DLD1 (cell line): ENCODE data around the gene L3MBTL4.
"Not testable (repeated sequence)": the region's sequence is repeated elsewhere in the genome, so short reads cannot be mapped to it uniquely, and the experiment has no call there.

Source experiments
- in situ Hi-C: cut with HindIII; loops from 2 replicates; pipeline ENCODE4 v1.10.0; 2017; ENCODE audit warnings: low sequenced_read_pairs

The L3MBTL4 gene

GRCh38 chr18:6414723-6415417, at the start of gene L3MBTL4:
L3MBTL4 (minus strand) TSS chr18:6414911; CDS start chr18:6311625, 103,286 bp downstream.
- in situ Hi-C loops: loop anchor here (10.0 kb wide), 1 partner anchor 500 kb away; no protein-coding TSS in a partner anchor

DNA sequence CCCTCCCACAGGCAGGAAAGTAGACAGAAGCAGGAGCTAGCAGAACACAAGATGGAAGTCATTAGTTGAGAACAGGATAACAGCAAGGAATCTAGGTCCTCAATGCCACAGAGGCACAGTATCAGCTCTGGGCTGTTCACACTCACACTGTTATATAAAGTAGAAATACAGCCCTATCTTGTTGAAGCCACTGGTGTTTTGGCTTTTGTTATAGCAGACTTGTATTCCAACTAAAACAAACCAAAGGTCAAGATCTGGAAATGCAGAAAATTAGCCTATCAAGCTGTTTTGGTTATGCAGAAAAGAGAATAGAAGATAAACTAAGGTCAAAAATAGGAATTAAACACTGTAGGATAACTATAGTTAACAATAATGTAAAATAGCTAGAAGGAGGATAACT, 37.5 kb upstream of the L3MBTL4 start:
- in situ Hi-C loops: no loop called here

DNA sequence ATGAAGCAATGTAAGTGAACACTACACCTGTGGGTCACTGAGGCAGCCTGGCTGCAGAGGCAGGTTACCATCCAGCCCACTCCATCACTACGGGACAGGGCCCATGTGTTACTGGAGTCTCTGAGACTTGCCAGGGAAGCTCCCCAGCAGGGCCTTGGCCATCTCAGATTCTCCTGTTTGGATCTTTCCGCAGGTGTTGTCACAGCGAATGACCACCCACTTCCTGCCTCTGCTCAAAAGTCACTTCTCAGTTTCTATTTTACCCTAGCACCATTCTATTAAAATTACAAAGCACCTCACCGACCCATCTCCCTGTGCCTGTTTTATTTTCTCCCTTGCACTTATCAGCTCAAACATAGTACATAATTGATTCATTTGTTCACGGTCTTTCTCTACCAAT, 34.5 kb upstream of the L3MBTL4 start:
- in situ Hi-C loops: no loop called here

GRCh38 chr18:6444466-6445228, 29.9 kb upstream of the L3MBTL4 start:
- in situ Hi-C loops: no loop called here

- in situ Hi-C loops: no loop called here
Observed at GRCh38 chr18:6441200-6441599, 26.5 kb upstream of the L3MBTL4 start.

DNA sequence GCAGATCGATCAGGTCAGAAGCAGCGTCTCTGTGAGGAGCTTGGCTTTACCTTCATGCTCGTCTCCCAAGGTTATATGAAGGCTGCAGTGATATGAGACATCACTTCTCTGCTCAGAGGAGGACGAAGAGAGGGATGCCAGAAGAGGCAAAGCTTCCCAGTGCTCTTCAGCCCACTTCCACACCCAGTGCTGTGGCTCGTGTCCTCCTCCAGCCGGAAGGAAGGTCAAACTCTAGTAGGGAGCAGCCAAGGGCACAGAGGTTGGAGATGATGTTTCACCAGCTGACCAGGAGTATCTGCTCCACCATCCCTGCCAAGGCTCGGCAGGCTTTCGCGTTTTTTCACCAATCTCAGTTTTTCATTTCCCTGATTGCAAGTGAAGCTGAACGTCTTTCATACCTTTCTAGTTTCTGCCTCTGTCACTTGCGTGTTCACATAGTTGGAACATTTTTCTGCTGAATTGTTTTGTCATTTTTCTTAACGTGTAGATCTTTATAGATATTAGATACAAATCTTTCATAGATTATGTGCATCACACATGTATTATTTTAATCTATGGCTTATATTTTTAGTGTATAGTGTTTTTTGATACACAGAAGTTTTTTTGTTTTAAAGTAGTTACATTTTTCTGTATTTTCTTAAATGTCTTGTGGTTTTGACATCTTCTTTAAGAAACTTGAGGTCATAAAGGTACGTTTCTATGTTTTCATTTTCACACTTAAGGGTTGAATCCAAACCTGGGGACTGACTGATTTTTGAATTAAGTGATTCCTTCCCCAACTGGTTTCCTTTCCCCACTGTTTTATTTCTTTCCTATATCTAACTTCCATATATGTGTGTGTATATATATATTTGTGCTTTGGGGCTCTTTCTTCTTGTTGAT, 23.5 kb upstream of the L3MBTL4 start:
- in situ Hi-C loops: no loop called here

DNA sequence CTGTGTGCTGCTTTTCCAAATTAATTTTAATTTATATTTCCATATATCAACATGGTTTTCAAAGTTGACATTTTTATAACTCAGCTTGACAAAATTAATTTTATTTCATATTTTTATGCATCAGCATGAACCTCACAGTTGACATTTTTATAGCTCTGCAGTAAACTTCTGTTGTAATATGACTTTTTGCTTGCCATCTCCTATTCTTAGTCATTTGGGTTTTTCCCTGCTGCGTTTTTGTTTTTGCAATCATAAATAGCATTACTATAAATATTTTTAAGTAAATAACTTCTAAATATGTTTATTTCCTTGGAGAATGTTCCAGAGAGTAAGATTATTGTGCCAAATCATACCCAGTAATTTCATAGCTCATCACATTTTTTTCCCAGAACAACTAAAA, 21.0 kb upstream of the L3MBTL4 start:
- in situ Hi-C loops: no loop called here

DNA sequence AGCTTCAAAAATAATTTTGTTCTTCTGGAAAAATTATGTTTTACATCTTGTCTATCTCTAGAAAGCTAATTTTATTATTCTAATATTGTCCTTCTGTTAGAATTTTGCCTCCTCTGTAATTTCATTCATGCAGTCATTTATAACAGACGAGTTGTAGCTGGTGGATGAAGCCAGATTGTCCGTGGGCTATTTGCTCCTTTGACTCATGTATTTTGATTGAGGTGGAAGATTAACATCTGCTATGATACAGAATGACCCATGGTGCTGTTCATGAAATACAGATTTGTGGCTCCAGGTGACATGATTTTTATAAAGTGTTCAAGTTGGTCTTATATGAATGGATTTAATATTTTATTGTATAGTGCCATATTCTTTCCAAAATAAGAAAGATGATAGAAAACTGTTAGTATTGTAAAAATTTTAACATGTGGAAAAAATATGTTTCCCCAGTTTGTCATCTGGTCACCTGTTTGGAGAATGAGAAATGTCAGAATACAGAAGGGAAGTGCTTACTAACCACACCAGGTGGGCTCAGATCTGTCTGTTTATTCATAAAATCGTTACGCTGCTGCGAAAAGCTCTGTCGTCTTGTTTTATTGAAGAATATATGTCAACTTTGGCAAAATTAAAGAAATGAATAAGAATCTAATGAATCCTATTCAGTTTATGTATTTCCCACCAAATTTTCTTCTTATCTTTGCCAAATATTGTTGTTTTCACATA, 20.4 kb upstream of the L3MBTL4 start:
- in situ Hi-C loops: no loop called here

- in situ Hi-C loops: no loop called here
Observed at GRCh38 chr18:6434481-6434880, 19.8 kb upstream of the L3MBTL4 start.

DNA sequence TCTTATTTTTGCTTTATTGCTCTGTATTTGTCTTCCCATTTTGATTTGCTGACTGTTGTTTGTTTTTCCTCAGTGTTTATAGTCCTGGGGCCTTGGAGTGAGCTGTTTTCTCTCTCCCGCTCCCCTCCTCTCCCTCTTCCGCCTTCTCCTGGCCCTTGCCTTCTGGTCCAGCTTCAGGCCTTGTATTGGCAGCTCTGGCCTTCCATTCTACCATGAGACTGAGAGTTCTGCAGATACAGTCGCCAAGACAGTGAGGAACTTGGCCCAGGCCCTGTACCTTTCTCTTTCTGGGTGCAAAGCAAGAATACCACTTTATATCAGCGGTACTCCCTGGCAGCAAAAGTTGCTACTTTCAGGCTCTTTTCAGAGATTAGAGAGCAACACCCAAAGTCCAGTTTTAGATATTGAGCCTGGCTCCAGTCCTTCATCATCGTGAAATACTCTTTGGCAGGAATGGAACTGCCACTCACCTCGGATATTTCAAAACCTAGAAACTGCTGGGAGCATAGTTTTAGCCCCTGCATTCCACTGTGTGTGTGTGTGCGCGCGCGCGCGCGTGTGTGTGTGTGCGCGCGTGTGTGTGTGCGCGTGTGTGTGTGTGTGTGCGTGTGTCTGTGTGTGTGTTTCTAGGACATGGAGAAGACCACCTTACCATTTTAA, 17.1 kb upstream of the L3MBTL4 start:
- in situ Hi-C loops: no loop called here

- in situ Hi-C loops: no loop called here
Observed at GRCh38 chr18:6428851-6429395, 14.2 kb upstream of the L3MBTL4 start.

DNA sequence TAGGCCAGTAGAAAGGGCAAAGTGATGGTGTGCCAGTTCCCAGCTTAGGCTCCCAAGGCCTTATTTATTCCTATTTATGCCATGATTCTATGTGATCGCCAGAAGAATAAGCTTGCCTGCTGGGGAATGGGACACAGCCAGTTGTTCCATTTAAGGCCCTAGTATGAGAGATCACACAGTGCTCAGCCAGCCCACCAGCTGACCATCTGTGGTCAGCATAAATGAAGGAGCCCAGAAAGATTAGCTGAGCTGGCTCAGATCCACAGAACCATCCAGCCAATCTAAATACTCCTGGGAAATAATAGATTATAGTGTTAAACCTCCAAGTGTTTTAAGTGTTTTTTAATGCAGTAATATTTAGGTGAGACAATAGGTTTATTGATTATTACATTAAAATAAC, 12.6 kb upstream of the L3MBTL4 start:
- in situ Hi-C loops: no loop called here

GRCh38 chr18:6423289-6423688, 8.6 kb upstream of the L3MBTL4 start:
- in situ Hi-C loops: no loop called here

DNA sequence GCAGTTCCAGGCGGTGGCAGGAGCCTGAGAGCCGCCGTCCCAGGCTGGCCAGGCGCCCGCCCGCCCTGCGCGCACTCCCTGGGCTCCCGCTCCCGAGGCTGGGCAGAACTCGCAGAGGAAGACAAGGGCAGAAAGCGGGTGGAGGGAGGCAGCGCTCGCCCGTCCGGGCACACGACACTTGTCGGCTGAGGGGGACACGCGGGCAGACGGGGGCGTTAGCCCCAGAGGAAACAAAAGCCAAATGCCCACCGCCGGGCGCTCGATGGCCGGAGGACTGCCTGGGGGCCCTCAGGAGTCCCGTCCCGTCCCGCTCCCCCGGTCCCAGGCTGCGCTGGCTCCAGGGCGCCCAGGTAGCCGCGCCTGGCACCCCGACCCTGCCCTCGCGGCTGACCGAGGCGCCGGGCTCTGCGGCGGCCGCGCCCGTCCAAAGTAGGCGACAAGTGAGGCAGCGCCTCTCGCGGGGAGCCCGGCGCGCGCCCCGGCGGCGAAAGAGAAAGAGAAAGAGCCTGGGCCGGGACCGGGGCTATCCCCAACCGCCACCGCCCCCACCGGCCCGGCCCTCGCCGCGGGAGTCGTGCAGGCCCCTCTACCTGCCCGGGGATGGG, 491 bp downstream of the L3MBTL4 start:
- in situ Hi-C loops: loop anchor here (10.0 kb wide), 1 partner anchor 501 kb away; no protein-coding TSS in a partner anchor

- in situ Hi-C loops: loop anchor here (10.0 kb wide), 1 partner anchor 501 kb away; no protein-coding TSS in a partner anchor
Observed at GRCh38 chr18:6413579-6414117, 1.1 kb downstream of the L3MBTL4 start.

DNA sequence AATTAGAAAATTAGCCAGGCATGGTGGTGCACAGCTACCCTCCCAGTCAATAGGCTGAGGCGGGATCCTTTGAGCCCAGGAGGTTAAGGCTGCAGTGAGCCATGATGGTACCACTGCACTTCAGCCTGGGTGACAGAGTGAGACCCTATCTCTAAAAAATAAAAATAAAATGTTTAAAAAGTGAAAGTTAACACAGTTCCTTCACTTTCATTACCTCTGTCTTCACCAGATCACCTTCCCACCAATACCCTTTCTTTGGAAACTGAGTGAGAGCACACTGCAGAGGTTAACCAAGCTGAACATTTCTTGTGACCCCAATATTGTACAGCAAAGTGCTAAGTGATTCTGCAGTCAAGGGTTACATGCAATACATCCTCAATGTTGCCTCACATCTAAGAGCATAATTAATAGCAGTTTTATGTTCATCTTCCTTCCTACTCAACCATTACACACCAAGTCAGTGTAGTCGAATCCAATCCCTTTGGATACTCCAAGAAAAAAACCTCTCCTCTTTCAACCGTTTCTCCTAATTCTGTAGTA, 1.7 kb downstream of the L3MBTL4 start:
- in situ Hi-C loops: loop anchor here (10.0 kb wide), 1 partner anchor 502 kb away; no protein-coding TSS in a partner anchor

DNA sequence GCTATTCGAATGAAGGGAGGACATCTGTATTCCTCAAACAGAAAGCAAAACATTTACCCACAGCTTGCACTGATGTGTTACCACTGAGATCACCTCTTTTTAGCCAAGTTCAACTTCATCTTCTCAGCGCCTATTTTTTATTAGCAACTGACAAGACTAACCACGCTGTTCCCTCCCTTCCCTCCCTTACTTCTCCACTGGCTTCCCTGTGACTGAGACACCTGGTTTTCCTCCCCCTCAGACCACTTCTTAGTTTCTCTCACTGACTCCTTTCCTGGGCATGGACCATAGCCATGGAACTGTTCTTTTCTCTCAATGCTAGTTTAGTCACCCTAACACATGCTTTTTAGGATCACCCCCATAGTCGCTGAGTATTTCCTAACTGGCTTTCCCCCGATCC, 3.3 kb downstream of the L3MBTL4 start:
- in situ Hi-C loops: loop anchor here (10.0 kb wide), 1 partner anchor 503 kb away; no protein-coding TSS in a partner anchor

DNA sequence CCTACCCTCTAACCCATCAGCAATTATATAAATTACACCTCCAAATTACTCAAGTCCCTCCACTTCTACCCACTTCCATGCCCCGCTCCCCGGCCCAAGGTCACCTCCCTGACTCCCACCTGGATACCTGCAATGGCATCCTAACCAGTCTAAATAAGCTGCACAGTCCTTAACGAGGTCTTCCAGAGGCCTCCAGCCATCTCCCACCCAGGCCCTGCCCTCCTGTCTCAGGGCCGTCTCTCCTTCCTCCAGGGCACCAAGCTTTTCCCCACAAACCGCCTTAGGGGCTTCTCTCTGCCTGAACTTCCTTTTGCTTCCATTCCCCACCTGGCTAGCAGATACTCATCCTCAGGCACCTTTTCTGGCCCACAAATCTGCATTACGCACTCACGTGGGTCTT, 4.8 kb downstream of the L3MBTL4 start:
- in situ Hi-C loops: loop anchor here (10.0 kb wide), 1 partner anchor 505 kb away; no protein-coding TSS in a partner anchor

DNA sequence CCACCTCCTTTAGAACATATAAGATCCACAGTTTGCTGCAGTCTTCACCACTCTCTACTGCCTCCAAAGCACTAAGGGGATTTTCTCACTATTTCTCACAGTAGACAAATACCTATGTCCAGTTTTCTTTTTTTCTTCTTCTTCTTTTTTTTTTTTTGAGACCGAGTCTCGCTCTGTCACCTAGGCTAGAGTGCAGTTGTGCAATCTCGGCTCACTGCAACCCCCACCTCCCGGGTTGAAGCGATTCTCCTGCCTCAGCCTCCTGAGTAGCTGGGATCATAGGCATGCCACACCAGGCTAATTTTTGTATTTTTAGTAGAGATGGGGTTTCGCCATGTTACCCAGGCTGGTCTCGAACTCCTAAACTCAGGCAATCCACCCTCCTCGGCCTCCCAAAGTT, 6.2 kb downstream of the L3MBTL4 start:
- in situ Hi-C loops: not testable (repeated sequence)
